RPMI7951 (cell line): Measurements from ENCODE around the gene RAB26. TPM values are rescaled to one million over a fixed set of nuclear protein-coding genes. Genes with fewer than 3 reads are reported as not detected.
"Not testable (repeated sequence)": the region's sequence is repeated elsewhere in the genome, so short reads cannot be mapped to it uniquely, and the experiment has no call there.

ENCODE experiments used
- DNase-seq: peaks from one replicate; pipeline ENCODE4 v3.0.0-alpha.2; 2012; ENCODE audit warnings: low read depth
- total RNA-seq: library from RNA; depleted of rRNA; stranded (reverse); fragments of >200 nt; shearing (Covaris generic); gene quantifications from 2 replicates; pipeline ENCODE4 v1.2.3, GENCODE V29; 2014

Gene RAB26
- total RNA-seq, 1 experiment from 2014 or later, result 0.72 TPM

- not testable (repeated sequence) for DNase-seq
Observed at GRCh38 chr16:2117341-2117740, 31.1 kb upstream of the RAB26 start.

GRCh38 chr16:2117960-2118722 is 30.3 kb upstream of the RAB26 start:
- DNase-seq, result not testable (repeated sequence)

DNA sequence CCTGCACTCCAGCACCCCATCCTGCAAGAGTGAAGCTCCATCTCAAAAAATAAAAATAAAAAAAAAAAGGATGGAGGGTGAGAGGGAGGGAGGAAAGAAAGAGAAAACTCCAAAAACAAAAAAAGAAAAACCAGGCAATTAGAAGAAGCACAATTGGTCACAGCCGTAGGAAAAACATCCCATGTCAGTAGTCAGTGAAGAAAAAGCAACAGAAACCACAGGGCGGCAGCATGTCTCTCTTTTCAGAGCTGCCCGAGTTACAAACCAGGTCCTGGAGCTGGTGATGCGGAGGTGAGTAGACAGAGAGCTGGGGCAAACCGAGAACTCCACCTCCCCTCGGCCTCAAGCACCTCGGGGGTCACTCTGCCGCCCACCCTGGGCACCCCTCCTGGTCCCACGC is 27.1 kb upstream of the RAB26 start:
- peak; percentile 48 for DNase-seq

DNA sequence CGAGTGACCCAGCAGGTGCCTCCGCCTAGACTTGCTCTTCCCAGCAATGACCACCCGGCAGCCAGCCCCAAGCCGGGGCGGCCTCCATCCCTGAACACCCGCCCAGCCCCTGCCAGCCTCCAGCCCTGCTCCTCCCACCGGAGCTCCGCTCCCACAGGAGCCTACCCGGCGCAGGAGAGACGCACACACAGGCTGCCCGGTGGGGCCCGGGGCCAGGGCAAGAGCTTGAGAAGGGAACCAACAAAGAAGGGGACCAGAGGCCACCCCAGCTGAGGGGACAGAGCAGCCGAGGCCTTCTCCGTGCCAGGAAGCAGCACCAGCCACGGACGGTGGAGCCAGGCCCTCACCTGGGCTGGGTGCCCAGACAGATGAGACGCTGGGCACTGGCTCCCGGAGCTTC is 26.6 kb upstream of the RAB26 start:
- no peak for DNase-seq

DNA sequence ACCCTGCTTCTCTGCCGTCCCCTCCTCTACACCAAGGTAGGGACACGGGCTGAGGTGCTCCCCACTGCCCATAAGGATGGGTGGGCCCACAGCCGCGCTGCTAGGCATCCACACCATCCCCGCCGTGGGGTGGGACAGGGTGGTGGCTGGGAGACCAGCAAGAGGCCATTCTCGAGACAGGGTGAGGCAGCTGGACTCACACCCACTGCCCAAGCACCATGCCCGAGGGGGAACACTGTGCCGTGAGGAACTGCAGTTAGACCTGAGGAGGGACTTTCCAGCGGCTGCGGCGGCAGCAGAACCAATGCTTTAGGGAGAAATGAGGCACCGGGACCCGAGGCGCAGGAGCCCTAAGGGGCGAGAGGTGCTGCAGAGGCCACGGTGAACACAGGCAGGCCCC is 26.0 kb upstream of the RAB26 start:
- no peak for DNase-seq

DNA sequence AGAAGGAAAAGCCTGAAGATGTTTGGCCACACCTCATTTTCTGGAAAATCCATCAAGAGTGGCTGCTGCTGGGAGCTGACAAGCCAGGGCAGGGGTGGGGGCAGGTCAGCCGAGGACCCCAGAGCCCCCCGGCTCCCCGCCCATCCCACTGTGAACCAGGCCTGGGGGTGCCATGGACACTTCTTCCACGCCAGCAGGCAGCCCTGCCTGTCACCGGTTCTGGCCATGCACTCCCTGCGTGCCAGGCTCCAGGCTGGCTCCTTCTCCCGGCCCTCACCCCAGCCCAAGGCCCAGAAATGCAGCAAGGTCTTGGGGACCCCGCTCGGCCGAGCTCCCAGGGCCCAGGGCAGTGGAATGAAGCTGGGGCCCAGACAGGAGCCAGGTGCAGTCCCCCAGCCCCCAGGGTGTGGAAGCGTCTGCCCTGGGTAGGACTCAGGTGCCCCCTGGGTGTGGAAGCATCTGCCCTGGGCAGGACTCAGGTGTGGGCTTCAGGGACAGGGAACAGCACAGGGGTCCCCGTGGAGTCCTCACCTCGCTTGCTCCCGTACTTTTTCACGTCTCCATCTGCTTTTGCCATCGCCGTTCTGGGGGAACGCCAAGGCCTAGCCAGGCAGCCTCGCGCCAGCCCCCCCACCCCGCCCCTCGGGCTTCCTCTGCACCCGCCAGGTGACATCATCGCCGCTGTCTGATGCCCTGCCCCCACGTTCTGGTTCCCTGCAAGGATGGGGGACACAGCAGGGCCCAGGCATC is 25.3 kb upstream of the RAB26 start:
- not testable (repeated sequence) for DNase-seq

DNA sequence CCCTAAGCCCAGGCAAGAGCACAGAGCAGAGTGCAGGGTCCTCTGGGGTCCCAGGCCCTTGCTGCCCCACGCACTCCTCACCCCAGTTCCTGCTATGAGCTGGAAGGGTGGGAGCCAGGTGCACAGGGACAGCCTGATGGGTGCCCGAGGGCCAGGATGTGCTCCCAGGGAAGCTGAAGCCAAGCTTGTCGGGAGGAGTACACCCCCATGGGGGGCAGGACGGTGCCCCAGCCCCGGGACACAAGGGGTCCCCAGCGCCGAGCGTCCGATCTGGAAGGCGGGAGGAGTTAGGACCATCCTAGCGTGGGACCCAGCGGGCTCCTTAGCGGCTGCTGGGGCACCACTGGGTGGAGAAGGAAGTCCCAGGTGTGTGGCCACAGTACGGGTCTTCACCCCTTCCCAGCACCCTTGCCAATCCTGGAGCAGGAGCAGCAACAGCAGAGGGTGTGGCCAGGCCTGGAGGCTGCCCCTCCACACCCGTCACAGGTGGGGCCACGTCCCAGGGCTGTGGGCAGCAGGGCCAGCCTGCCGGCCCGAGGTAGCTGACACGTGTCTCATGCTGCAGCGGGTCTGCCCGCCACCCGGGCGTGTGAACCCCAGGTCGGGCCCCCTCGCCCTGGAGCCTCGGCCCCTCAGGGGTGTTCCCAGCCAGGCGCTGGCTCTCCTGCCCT is 24.6 kb upstream of the RAB26 start:
- not testable (repeated sequence) for DNase-seq

DNA sequence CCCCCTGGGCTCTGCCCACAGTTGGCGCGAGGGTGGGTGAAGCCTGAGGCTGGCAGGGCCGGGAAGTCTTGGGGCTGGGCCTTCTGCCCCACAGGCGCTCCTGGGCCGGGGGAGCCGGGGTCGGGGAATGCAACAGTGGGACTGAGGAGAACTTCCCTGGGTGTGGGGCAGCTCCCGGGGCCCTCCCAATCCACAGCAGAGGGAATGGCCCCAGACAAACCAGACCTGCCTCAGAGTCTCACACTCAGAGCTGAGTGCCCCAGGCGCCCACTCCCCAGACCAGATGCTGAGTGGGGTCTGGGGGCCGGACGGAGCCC is 24.1 kb upstream of the RAB26 start:
- DNase-seq, result peak; percentile 60

DNA sequence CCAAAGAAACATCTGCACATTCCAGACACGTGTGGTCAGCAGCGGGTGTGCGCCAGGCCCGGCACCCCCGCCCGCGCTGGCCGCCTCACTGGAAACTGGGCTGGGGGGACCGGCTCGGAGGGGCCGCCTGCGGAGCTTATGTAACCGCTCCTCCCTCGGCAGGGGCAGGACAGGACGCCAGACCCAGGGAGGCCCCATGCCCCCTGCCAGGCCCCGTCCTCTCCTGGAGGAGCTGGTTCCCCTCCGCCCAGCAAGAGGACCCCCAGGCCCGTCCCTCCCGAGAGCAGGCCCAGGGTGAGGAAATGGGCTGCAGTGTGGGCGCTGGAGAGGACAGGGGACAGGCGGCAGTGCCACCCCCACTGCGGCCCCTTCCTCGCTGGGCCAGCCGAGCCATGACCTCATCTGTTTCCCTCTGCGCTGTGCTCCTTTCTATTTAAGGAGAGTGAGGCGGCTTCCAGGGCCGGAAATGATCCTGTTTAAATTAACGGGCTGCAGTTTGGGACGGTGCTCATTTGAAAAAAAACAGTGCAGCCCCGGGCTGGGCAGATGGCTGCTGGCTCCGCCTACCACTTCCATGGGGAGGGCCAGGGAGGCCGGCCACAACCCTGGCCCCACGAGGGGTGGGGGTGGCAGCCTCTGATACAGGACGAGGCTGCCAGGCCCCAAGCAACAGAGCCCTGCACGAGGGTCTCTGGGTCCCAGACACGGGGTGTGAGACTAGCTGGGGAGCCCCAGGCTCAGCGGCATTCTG is 23.6 kb upstream of the RAB26 start:
- DNase-seq, result peak; percentile 90

- DNase-seq, result not testable (repeated sequence)
Observed at GRCh38 chr16:2125609-2126008, 22.8 kb upstream of the RAB26 start.

GRCh38 chr16:2126161-2126743 is 22.2 kb upstream of the RAB26 start:
- DNase-seq, result not testable (repeated sequence)

DNA sequence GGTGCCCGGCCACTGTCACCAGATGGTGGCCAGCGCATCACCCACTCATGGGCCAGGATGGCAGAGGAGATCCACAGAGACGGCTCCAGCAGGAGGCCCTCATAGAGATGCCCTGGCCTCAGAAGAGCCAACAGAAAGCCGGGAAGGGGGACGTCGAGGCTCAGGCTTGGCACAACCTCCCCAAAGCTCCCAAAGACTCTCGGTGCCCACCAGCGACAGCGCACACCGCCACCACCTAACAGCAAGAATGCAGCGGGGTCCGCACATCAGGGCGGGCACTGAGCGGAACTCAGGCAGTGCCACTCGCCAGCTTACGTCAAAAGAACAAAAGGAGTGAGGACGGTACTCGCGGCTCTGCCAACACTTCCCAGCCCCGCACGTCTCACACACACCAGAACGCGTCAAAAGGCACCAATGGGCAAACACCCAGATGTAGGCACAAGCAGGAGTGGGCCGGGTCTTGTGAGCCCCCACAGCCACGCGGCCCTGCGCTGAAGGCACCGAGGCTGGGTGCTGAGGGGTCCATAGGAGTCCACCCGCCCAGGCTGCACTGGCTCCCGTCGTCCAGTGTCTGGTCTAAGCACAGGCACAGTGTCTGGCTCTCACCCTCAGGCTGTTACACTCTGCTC is 21.4 kb upstream of the RAB26 start:
- DNase-seq, result not testable (repeated sequence)

GRCh38 chr16:2127630-2128280 is 20.7 kb upstream of the RAB26 start:
- DNase-seq, result peak; percentile 65

DNA sequence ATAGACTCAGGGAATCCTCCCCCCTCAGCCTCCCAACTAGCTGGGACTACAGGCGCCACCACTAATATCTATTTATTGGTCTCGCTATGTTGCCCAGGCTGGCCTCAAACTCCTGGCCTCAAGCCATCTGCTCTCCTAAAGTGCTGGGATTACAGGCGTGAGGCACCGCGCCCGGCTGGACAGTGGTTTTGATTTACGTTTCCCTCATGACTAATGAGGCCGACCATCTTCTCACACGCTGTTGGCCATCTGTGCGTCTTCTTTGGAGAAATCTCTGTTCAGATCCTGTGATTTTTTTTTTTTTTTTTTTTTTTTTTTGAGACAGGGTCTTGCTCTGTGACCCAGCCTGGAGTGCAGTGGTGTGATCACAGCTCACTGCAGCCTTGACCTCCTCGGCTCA is 19.2 kb upstream of the RAB26 start:
- peak; percentile 87 for DNase-seq

DNA sequence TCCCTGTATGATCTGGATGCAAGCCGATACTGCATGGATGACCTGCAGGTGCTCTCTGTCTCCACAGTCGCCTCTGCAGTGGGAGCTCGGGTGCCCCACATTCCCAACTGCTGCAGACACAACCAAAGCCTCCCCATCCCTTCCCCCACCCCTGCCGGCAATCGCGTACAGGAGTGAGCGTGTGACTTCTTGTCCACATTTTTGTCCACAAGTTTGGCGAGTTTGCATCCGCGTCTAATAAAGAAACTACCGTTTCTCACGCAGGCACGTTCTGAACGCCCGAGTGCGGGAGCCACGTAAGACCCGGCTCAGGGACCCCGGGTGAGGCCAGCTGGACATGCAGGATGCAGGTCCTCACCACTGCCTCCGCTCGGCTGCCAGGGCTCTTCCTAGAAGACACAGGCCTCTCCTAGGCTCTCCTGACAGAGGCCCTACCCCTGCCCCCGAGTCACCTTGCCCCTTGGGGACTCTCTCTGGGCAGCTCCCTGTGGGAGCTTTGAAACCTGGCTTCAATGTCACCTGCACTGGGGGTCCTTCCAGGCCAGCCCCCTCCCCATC is 18.5 kb upstream of the RAB26 start:
- DNase-seq, result peak; percentile 56

DNA sequence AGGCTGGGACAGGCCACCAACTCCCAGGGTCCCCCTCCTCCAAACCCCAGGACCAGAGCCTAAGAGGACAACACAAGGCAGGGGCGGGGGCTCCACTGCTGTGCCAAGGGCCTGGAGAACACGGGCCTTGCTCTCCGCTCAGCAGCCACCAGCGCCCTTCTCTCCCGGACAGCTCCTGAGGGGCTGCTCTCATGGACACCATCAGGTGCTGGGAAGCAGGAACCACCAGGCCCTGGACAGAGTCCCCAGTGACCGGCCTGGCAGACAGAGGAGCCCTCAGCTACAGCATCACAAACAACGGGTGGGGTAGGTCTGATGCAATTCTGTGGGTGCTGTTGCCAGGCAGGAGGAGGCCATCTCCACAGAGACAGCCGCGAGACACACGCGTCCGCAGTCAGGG is 14.6 kb upstream of the RAB26 start:
- not testable (repeated sequence) for DNase-seq

- not testable (repeated sequence) for DNase-seq
Observed at GRCh38 chr16:2135071-2135470, 13.4 kb upstream of the RAB26 start.

DNA sequence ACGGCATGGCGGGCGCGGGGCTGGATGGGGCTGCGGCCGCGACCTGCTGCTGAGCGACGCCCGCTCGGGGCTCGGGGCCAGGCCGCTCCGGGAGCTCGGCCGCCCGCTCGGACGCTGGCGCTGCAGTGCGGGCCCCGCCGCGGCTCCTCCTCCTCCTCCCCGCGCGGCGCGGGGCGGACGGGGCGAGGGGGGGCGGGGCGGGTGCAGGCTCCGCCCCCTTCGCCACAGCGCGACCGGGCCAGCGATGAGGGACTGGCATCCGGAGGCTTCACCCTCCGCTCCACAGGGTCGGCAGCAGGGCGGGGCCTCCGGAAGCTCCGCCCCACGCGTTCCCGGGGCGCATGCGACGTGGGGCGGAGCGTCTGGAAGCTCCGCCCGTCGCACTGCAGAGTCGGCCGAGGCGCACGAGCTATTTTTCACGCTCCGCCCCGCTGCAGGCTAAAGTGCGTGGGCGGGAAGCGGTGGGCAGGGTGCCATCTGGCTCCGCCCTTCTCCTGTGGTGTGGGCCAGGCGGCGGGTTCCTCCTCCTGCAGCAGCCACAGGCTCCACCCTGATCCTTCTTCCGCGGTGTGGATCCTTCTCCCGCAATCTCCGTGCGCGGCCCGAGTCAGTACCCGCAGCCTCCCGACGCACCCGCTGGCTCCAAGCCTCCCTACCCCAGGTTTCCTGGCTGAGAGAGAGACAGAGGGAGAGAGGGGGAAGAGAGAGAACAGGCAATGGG is 12.5 kb upstream of the RAB26 start, which contains the start of gene PKD1:
TSS of gene PKD1 (minus strand) at position 129 of the 721 bp plus-strand sequence. CDS start 209 bp downstream, outside the sequence.
- DNase-seq, result peak; percentile 83
